BJ (cell line): Measurements from ENCODE around the gene EGLN1. TPM values are rescaled to one million over a fixed set of nuclear protein-coding genes. Genes with fewer than 3 reads are reported as not detected.

Source experiments
- CTCF ChIA-PET: fragments of 350-600 bp; formaldehyde crosslinking; extraction: SDS; loops from one replicate; lab custom pipeline; 2021; ENCODE audit warnings: antibody characterized with exemption, inconsistent platforms; lab: Yijun Ruan, JAX
- POLR2A ChIA-PET: fragments of 300-600 bp; sonication (Branson Sonifier 250); formaldehyde crosslinking; extraction: SDS; loops from one replicate; lab custom pipeline; 2021; ENCODE audit warnings: antibody characterized with exemption; lab: Charles Lee
- DNase-seq: peaks from one replicate; pipeline ENCODE4 v3.0.0-alpha.2; 2011; ENCODE audit warnings: low read depth
- H3K27me3 ChIP-seq: 2 replicates; pipeline ENCODE4 v1.6.0; 2011; ENCODE audit warnings: low read length; ENCODE audit not compliant: control insufficient read depth, insufficient read depth
- H3K36me3 ChIP-seq: 2 replicates; pipeline ENCODE4 v1.5.1; 2011; ENCODE audit warnings: low read length; ENCODE audit not compliant: control insufficient read depth, insufficient read depth
- H3K4me3 ChIP-seq: 2 replicates; pipeline ENCODE4 v1.5.1; 2011; ENCODE audit warnings: low read depth, mild to moderate bottlenecking, control low read depth, low read length
- polyA plus RNA-seq: library from polyadenylated mRNA; depleted of rRNA; stranded (reverse); fragments of >200 nt; gene quantifications from 2 replicates; pipeline ENCODE4 v1.2.3, GENCODE V29; 2011
- TF ChIP-seq, protein P1 (sequence below): IDR thresholded peaks from 2 replicates; pipeline ENCODE4 v1.5.1; 2011; ENCODE audit warnings: low read depth, mild to moderate bottlenecking, control low read depth, inconsistent platforms, low read length, moderate library complexity; ENCODE audit not compliant: insufficient read depth

Gene EGLN1
- polyA plus RNA-seq, 1 experiment: 17.5 TPM

DNA sequence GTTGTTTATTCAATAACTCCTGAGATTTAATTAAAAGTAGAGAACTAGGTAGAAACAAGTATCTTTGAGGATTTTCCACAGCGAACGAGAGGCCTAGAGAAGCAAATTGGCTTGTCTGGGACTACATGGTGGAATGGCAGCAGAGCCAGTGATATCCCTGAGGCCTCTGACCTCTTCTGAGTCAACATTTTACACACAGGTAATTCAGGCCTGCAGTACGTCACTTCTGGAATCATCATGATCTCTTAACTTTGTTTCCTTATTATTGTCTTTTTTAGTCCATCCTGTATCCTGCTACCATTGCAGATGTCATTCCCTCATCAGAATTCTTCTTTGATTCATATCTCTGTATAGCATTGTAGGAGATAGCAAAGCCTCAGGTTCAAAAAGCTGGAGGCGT is 74.1 kb downstream of the EGLN1 start:
- peaks cover 1% of the 10 kb centered on the region for H3K36me3 ChIP-seq
- H3K4me3 ChIP-seq: no peak overlapping the region
- no peaks in the 10 kb centered on the region for H3K27me3 ChIP-seq
- POLR2A ChIA-PET: no interaction called here
- no peak for DNase-seq
- CTCF ChIA-PET: interaction anchor here (0.8 kb wide), 1 partner anchor 9 kb away, joined by 3 read pairs; no protein-coding TSS in a partner anchor
- TF ChIP-seq, protein P1, sequence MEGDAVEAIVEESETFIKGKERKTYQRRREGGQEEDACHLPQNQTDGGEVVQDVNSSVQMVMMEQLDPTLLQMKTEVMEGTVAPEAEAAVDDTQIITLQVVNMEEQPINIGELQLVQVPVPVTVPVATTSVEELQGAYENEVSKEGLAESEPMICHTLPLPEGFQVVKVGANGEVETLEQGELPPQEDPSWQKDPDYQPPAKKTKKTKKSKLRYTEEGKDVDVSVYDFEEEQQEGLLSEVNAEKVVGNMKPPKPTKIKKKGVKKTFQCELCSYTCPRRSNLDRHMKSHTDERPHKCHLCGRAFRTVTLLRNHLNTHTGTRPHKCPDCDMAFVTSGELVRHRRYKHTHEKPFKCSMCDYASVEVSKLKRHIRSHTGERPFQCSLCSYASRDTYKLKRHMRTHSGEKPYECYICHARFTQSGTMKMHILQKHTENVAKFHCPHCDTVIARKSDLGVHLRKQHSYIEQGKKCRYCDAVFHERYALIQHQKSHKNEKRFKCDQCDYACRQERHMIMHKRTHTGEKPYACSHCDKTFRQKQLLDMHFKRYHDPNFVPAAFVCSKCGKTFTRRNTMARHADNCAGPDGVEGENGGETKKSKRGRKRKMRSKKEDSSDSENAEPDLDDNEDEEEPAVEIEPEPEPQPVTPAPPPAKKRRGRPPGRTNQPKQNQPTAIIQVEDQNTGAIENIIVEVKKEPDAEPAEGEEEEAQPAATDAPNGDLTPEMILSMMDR: no peak

DNA sequence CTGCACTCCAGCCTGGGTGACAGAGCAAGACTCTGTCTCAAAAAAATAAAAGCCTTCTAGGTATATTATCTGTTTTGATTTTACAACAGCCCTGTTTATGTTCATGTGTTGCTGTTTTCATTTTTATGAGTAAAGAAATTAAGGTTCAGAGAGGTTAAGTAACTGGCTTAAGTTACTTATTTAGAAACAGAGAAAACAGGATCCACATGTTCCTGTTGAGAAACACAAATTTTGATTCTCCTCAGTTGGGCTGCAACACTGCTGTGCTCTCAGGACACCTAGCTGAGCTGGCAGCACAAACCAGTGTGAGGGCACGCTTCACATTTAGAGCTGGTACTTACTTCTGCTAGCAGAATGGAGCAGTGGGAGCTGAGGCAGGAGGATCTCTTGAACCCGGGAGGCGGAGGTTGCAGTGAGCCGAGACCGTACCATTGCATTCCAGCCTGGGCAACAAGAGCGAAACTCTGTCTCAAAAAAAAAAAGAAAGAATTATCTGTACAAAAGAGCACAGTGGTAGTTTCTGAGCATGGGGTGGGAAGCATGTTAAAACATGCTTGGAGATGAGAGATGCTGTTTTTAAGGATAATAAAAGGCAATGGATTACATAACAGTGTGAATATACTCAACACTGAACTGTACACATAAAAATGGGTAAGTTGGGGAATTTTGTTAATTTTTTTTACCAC is 81.6 kb downstream of the EGLN1 start:
- POLR2A ChIA-PET: no interaction called here
- no peak overlapping the region for H3K4me3 ChIP-seq
- H3K27me3 ChIP-seq: no peaks in the 10 kb centered on the region
- TF ChIP-seq, protein P1: no peak
- DNase-seq: no peak
- H3K36me3 ChIP-seq: no peaks in the 10 kb centered on the region; the same call in 1 of the 2 replicates
- CTCF ChIA-PET: interaction anchor here (0.6 to 0.7 kb wide), 2 partner anchors 75 to 134 kb away, joined by 3 read pairs; no protein-coding TSS in a partner anchor

DNA sequence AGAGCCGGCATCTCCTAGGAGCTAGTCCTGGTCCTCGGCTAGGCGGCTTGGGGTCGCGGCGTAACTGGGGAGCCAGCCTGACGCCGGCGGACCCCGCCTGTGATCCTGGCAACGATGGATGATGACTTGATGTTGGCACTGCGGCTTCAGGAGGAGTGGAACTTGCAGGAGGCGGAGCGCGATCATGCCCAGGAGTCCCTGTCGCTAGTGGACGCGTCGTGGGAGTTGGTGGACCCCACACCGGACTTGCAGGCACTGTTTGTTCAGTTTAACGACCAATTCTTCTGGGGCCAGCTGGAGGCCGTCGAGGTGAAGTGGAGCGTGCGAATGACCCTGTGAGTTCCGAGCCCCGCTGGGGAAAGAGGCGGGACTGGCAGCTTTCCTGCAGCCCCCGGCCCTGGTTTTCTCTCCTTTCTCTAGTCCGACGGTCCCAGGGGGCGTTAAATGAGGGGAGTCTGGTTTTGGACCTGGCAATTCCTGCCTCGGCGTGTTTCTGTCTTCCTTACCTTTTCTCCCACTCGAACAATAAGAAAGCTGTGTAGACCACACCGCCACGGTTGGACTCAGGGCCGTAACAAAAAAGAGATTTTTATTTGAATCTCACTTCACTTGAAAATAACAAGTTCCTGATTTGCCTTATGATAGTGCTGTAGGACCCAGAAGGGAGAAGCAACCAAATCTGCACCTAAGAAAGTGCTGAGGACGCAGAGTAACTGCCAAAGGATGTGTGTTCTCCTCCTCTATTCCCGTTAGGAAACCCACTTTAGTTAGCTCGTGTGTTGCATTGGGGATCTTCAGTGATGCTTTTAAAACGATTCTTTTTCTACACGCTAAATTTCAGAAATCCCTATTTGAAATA is 83.6 kb downstream of the EGLN1 start, which contains the start of gene SPRTN:
SPRTN (plus strand) TSS at position 24 of the 859 bp plus-strand sequence; CDS start at position 115, 91 bp downstream.
- H3K4me3 ChIP-seq: peak within 1 kb of the TSS; percentile 79
- ChIA-PET CTCF (interaction anchor here (0.8 to 2.2 kb wide), 4 partner anchors 12 to 23 kb away, joined by 3 to 8 read pairs (median 4); no protein-coding TSS in a partner anchor), POLR2A (interaction anchor here (0.5 kb wide), 1 partner anchor 696 kb away, joined by 5 read pairs; the partner anchor contains the start of gene COG2)
- no peak for DNase-seq
- no peaks in the 10 kb centered on the region for H3K27me3 ChIP-seq
- TF ChIP-seq, protein P1: no peak
- no peaks in the 10 kb centered on the region; the same call in 1 of the 2 replicates for H3K36me3 ChIP-seq

DNA sequence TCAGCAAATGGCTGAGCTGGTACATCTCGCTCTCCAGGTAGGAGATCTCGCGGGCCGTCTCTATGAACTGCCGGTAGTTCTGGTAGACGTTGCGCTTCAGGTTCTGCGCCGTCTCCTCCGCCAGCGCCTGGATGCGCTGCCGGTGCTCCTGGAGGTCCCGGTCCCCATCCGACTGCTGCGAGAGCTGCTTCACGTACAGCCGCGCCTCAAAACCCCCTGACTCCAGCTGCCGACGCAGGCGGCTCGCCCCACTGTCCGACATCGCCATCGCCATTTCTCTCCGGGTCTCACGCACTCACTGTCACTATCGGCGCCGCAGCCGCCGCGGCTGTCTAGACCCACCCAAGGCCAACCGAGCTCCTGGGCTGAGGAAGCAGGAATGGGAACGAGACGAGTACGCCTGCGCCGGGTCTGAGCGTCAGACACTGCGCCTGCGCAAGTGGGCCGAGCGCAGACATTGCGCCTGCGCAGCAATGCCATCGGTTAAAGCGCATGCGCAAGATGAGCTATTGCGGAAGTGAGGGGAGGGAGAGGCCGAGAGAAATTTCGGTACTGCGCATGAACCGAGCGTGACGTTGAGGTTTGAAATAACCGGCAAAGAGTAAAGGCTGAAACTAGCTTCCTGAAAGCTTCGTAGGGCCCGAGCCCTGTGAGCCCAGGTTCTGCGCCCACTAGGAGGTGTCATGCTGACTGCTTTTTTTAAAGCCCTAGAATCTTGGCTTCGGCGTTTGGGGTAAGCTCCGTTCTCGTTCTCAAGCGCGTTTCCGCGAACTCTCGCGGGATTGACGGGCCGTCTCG is 84.4 kb downstream of the EGLN1 start, which contains the start of gene EXOC8:
EXOC8 (minus strand) TSS at position 381 of the 798 bp plus-strand sequence; CDS start at position 274, 107 bp downstream.
- CTCF ChIA-PET: interaction anchor here (0.8 to 2.2 kb wide), 5 partner anchors 13 to 252 kb away, joined by 3 to 8 read pairs (median 4); no protein-coding TSS in a partner anchor
- DNase-seq: peak; percentile 90
- TF ChIP-seq, protein P1: no peak

More for the DNA sequence above, 84.4 kb downstream of the EGLN1 start, which contains the start of gene EXOC8:
- H3K36me3 ChIP-seq: no peaks in the 10 kb centered on the region; the same call in 1 of the 2 replicates
- H3K27me3 ChIP-seq: no peaks in the 10 kb centered on the region
- POLR2A ChIA-PET: interaction anchor here (0.5 kb wide), 1 partner anchor 695 kb away, joined by 5 read pairs; the partner anchor contains the start of gene COG2
- peak within 1 kb of the TSS; percentile 79 for H3K4me3 ChIP-seq
